ENCODE measurements around the gene SCAMP2.

Gene SCAMP2

DNA sequence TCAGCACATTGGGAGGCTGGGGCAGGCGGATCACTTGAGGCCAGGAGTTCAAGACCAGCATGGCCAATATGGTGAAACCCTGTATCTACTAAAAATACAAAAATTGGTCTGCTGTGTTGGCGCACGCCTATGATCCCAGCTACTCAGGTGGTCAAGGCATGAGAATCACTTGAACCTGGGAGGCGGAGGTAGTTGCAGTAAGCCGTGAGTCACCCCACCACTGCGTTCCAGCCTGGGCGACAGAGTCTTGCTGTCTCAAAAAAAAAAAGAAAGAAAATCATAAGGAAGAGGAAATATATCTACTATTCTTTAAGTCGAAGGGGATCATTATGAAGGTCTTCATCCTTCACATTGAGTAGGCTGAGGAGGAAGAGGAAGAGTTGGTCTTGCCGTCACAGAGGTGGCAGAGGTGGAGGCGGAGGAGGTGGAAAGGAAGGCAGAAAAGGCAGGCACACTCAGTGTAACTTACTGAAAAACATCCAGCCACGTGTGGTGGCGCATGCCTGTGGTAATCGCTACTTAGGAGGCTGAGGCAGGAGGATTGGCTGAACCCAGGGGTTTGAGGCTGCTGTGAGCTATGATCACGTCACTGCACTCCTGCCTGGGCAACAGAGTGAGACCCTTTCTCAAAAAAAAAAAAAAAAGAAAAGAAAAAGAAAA is 77.1 kb downstream of the SCAMP2 start:
- no peak for DNase-seq (ENCODE audit: low read depth in 3 of 3)

- no peak for DNase-seq (ENCODE audit: low read depth in 3 of 3)
Observed at GRCh38 chr15:74794970-74795349, 78.2 kb downstream of the SCAMP2 start.

- no peak for DNase-seq (ENCODE audit: low read depth in 3 of 3)
Observed at GRCh38 chr15:74794248-74794969, 78.8 kb downstream of the SCAMP2 start.
